Body of pancreas (tissue), 4 donors: ENCODE measurements around the gene ARFRP1. TPM values are rescaled to one million over a fixed set of nuclear protein-coding genes. Genes with fewer than 3 reads are reported as not detected.

Source experiments
- ATAC-seq: fragments of 150-250 bp; one replicate; pipeline ENCODE4 v1.9.1; 2016
- DNase-seq, 4 donors: peaks; one replicate each; pipeline ENCODE4 v3.0.0-alpha.2; 2019
- H3K27ac ChIP-seq, 4 donors: fragments of 200-600 bp; sonication (generic); 1 replicate in 3 of 4; 2 replicates in 1 of 4; pipeline versions ENCODE4 v1.5.1 to v1.6.1; 2016 to 2019; ENCODE audit warnings: mild to moderate bottlenecking in 1 of 4, mixed read lengths in 1 of 4, moderate library complexity in 1 of 4
- H3K27me3 ChIP-seq, 2 donors: fragments of 200-600 bp; sonication (generic); one replicate each; pipeline ENCODE4 v1.6.0; 2016; ENCODE audit warnings: mild to moderate bottlenecking in 1 of 2
- H3K36me3 ChIP-seq, 2 donors: fragments of 200-600 bp; sonication (generic); replicated peaks in 1 of 2; 2 replicates each; pipeline ENCODE4 v1.5.1; 2016; ENCODE audit warnings: low read depth in 2 of 2; ENCODE audit not compliant: insufficient read depth in 1 of 2
- H3K4me1 ChIP-seq: fragments of 200-600 bp; sonication (generic); one replicate; pipeline ENCODE4 v1.6.0; 2016
- H3K4me3 ChIP-seq, 2 donors: fragments of 200-600 bp; sonication (generic); 1 replicate in 1 of 2; 2 replicates in 1 of 2; pipeline ENCODE4 v1.5.1; 2016 to 2019
- H3K9me3 ChIP-seq, 3 donors: fragments of 200-600 bp; sonication (generic); 1 replicate in 2 of 3; 2 replicates in 1 of 3; pipeline ENCODE4 v1.5.1; 2016
- CTCF ChIP-seq, 7 experiments: fragments of 450-650 bp in 4 of 7; fragments of 200-600 bp in 3 of 7; sonication (generic) in 3 of 7; IDR thresholded peaks; one replicate each; pipeline ENCODE4 v1.5.1; 2016 to 2019; ENCODE audit warnings: antibody characterized with exemption in 7 of 7
- POLR2A ChIP-seq, 3 donors: fragments of 450-650 bp; IDR thresholded peaks; one replicate each; pipeline ENCODE4 v1.6.1; 2016; ENCODE audit warnings: antibody characterized with exemption in 3 of 3, mild to moderate bottlenecking in 2 of 3
- WGBS, 2 donors: methylation state at CpG; one replicate each; pipeline ENCODE4 v1.1.5; 2017; 5-methylcytosine and 5-hydroxymethylcytosine counted together
- intact Hi-C: fragments of 100-400 bp; cut with DNase I; formaldehyde crosslinking; loops from one replicate; pipeline ENCODE4 v1.15.1; 2023
- total RNA-seq, 2 donors: library from RNA; depleted of rRNA; stranded (reverse); fragments of >200 nt; gene quantifications; one replicate each; pipeline ENCODE4 v1.1.0, GENCODE V29; 2016

The ARFRP1 gene
- total RNA-seq, 2 donors from 2014 or later: 22.6 to 23.4 TPM

GRCh38 chr20:63656451-63656850 lies 51.3 kb downstream of the ARFRP1 start:
- ATAC-seq (no peak), DNase-seq (no peak)
- H3K36me3 ChIP-seq: no peaks in the 10 kb centered on the region
- H3K27ac ChIP-seq: no peak overlapping the region
- 67 to 80% methylated on average over 1 to 3 of the region's 3 CpGs for WGBS, 2 donors
- intact Hi-C loops: loop anchor here (10.0 kb wide), 1 partner anchor 78 kb away; the partner anchor contains the start of genes LIME1 and SLC2A4RG
- no peaks in the 10 kb centered on the region for H3K9me3 ChIP-seq
- no peak overlapping the region for H3K4me3 ChIP-seq
- no peaks in the 10 kb centered on the region for H3K27me3 ChIP-seq
- H3K4me1 ChIP-seq: peaks cover 44% of the 10 kb centered on the region
- TF ChIP-seq CTCF (IDR thresholded peaks at IDR 0.05) (no peak), POLR2A (IDR thresholded peaks at IDR 0.05) (no peak)

- 60 to 64% methylated on average over 1 to 4 of the region's 4 CpGs for WGBS, 2 donors
- Histone ChIP-seq H3K9me3 (no peaks in the 10 kb centered on the region), H3K4me1 (peaks cover 48% of the 10 kb centered on the region), H3K27me3 (no peaks in the 10 kb centered on the region), H3K27ac (no peak overlapping the region), H3K4me3 (no peak overlapping the region), H3K36me3 (no peaks in the 10 kb centered on the region)
- no peak for DNase-seq
- intact Hi-C loops: loop anchor here (10.0 kb wide), 1 partner anchor 80 kb away; the partner anchor contains the start of genes LIME1 and SLC2A4RG
- TF ChIP-seq POLR2A (IDR thresholded peaks at IDR 0.05): no peak
- ATAC-seq: no peak
These were observed 52.5 kb downstream of the ARFRP1 start for GRCh38 chr20:63655249-63655648.

GRCh38 chr20:63653974-63654668 lies 53.7 kb downstream of the ARFRP1 start:
- Histone ChIP-seq H3K36me3 (no peaks in the 10 kb centered on the region), H3K27me3 (no peaks in the 10 kb centered on the region), H3K4me3 (no peak overlapping the region), H3K4me1 (peaks cover 38% of the 10 kb centered on the region), H3K9me3 (no peaks in the 10 kb centered on the region), H3K27ac (peak overlapping the region in 1 of 4 donors; percentile 53)
- TF ChIP-seq POLR2A (IDR thresholded peaks at IDR 0.05) (no peak), CTCF (IDR thresholded peaks at IDR 0.05) (no peak)
- intact Hi-C loops: loop anchor here (10.0 kb wide), 1 partner anchor 81 kb away; the partner anchor contains the start of genes LIME1 and SLC2A4RG
- ATAC-seq: no peak
- DNase-seq: no peak
- 46 to 60% methylated on average over 10 to 15 of the region's 15 CpGs for WGBS, 2 donors

- TF ChIP-seq POLR2A (IDR thresholded peaks at IDR 0.05) (peak in 2 of 3 donors; percentile 45 to 48), CTCF (IDR thresholded peaks at IDR 0.05) (no peak)
- peak within 1 kb of the TSS in 2 of 4 donors; percentile 49 to 53 for H3K27ac ChIP-seq
- H3K36me3 ChIP-seq: no peaks in the 10 kb centered on the region
- peaks cover 34% of the 10 kb centered on the region for H3K4me1 ChIP-seq
- ATAC-seq: peak; percentile 81
- peak; percentile 87 to 91 (median 89) for DNase-seq
- intact Hi-C loops: loop anchor here (10.0 kb wide), 1 partner anchor 81 kb away; the partner anchor contains the start of genes LIME1 and SLC2A4RG
- 2 to 8% methylated on average over 17 to 48 of the region's 73 CpGs for WGBS, 2 donors
- H3K27me3 ChIP-seq: no peaks in the 10 kb centered on the region
- peak within 1 kb of the TSS in 1 of 2 donors; percentile 31 for H3K4me3 ChIP-seq
- no peaks in the 10 kb centered on the region for H3K9me3 ChIP-seq
These were observed 54.5 kb downstream of the ARFRP1 start, which contains the start of gene STMN3 for GRCh38 chr20:63653041-63653973. Gene STMN3, minus strand, starts transcription at chr20:63653424. Its CDS starts 79 bp downstream, at chr20:63653345.
